GM20000 (cell line): ENCODE results near the gene BEND5.

ENCODE experiments used
- DNase-seq: peaks from one replicate; pipeline ENCODE4 v3.0.0; 2012; ENCODE audit warnings: low spot score
- CTCF ChIP-seq: IDR thresholded peaks from 2 replicates; pipeline ENCODE4 v1.5.1; 2012; ENCODE audit warnings: mild to moderate bottlenecking, control low read depth; ENCODE audit errors: extremely low read depth, missing control alignments

The BEND5 gene

GRCh38 chr1:48740621-48741020 is 36.1 kb downstream of the BEND5 start:
- TF ChIP-seq CTCF = no peak
- DNase-seq = no peak

- no peak for TF ChIP-seq CTCF
- no peak for DNase-seq
Observed at GRCh38 chr1:48739091-48739490, 37.6 kb downstream of the BEND5 start.

GRCh38 chr1:48738356-48738755 is 38.3 kb downstream of the BEND5 start:
- TF ChIP-seq CTCF = no peak
- no peak for DNase-seq

GRCh38 chr1:48735796-48736195 is 40.9 kb downstream of the BEND5 start:
- no peak for DNase-seq
- no peak for TF ChIP-seq CTCF

- no peak for TF ChIP-seq CTCF
- peak; percentile 11 for DNase-seq
Observed at GRCh38 chr1:48730164-48730910, 46.4 kb downstream of the BEND5 start.

GRCh38 chr1:48728584-48728983 is 48.1 kb downstream of the BEND5 start:
- no peak for DNase-seq
- no peak for TF ChIP-seq CTCF

- DNase-seq = no peak
- no peak for TF ChIP-seq CTCF
Observed at GRCh38 chr1:48726557-48727215, 50.0 kb downstream of the BEND5 start.
